DMS153 (cell line): ENCODE data around the gene SUOX.
"Not testable (repeated sequence)": the region's sequence is repeated elsewhere in the genome, so short reads cannot be mapped to it uniquely, and the experiment has no call there.

ENCODE experiments used
- DNase-seq: peaks from one replicate; lab custom pipeline; 2025; lab: John Stamatoyannopoulos, UW

Gene SUOX

GRCh38 chr12:55996715-55997534 is at the start of gene SUOX:
TSS of gene SUOX (plus strand) at chr12:55997276. CDS start at chr12:56002222, 4,946 bp downstream.
- peak; percentile 87 for DNase-seq

- DNase-seq = no peak
These were observed 41.7 kb upstream of the SUOX start for GRCh38 chr12:55955344-55955743.

GRCh38 chr12:55955800-55956508 is 41.1 kb upstream of the SUOX start:
- DNase-seq = no peak

- no peak for DNase-seq
These were observed 39.8 kb upstream of the SUOX start for GRCh38 chr12:55957106-55957859.

GRCh38 chr12:55963760-55964159 is 33.3 kb upstream of the SUOX start:
- no peak for DNase-seq

- no peak for DNase-seq
These were observed 31.8 kb upstream of the SUOX start for GRCh38 chr12:55965240-55965639.

GRCh38 chr12:55965941-55966407 is 31.1 kb upstream of the SUOX start, which contains the start of gene PMEL:
TSS of gene PMEL (minus strand) at chr12:55966042. CDS start at chr12:55966011, 31 bp downstream.
- no peak for DNase-seq

- peak; percentile 54 for DNase-seq
These were observed 30.4 kb upstream of the SUOX start, which contains the start of gene CDK2 for GRCh38 chr12:55966408-55967281. TSS of gene CDK2 (plus strand) at chr12:55966830. CDS start at chr12:55967009, 179 bp downstream.

GRCh38 chr12:55969356-55969755 is 27.7 kb upstream of the SUOX start:
- no peak for DNase-seq

- DNase-seq = no peak
These were observed 26.3 kb upstream of the SUOX start for GRCh38 chr12:55970775-55971174.

- DNase-seq = no peak
These were observed 25.0 kb upstream of the SUOX start for GRCh38 chr12:55972042-55972441.

- no peak for DNase-seq
These were observed 24.6 kb upstream of the SUOX start for GRCh38 chr12:55972456-55972855.

GRCh38 chr12:55972911-55973598 is 24.0 kb upstream of the SUOX start:
- no peak for DNase-seq

GRCh38 chr12:55973599-55974307 is 23.3 kb upstream of the SUOX start, which contains the start of gene RAB5B:
TSS of gene RAB5B (plus strand) at chr12:55974078. CDS start at chr12:55986961, 12,883 bp downstream.
- peak; percentile 100 for DNase-seq

GRCh38 chr12:55974308-55974730 is 22.8 kb upstream of the SUOX start:
- DNase-seq = peak; percentile 2

GRCh38 chr12:55978393-55978792 is 18.7 kb upstream of the SUOX start:
- DNase-seq = no peak

GRCh38 chr12:55979069-55979468 is 18.0 kb upstream of the SUOX start:
- no peak for DNase-seq

GRCh38 chr12:55981882-55982281 is 15.2 kb upstream of the SUOX start:
- not testable (repeated sequence) for DNase-seq

- no peak for DNase-seq
These were observed 14.6 kb upstream of the SUOX start for GRCh38 chr12:55982319-55982936.
